Neural cell (in vitro differentiated cells): ENCODE measurements around the gene IL21R.

Experiments
- RAD21 ChIP-seq: fragments of 450-650 bp; conservative IDR thresholded peaks from 2 replicates; pipeline ENCODE4 v1.6.1; 2014; ENCODE audit warnings: antibody characterized with exemption, mild to moderate bottlenecking, moderate library complexity
- SMC3 ChIP-seq: fragments of 450-650 bp; conservative IDR thresholded peaks from 2 replicates; pipeline ENCODE4 v1.6.1; 2014; ENCODE audit warnings: antibody characterized with exemption, mild to moderate bottlenecking, moderate library complexity; ENCODE audit not compliant: poor library complexity
- TAF1 ChIP-seq: IDR thresholded peaks from 2 replicates; pipeline ENCODE4 v1.6.1; 2012; ENCODE audit warnings: low read depth
- TF ChIP-seq, protein P1 (sequence below): IDR thresholded peaks from 2 replicates; pipeline ENCODE4 v1.6.1; 2012; ENCODE audit warnings: borderline replicate concordance
- TF ChIP-seq, protein P2 (sequence below): fragments of 450-650 bp; IDR thresholded peaks from 2 replicates; pipeline ENCODE4 v1.5.1; 2014; ENCODE audit warnings: antibody characterized with exemption, mild to moderate bottlenecking, moderate library complexity; ENCODE audit not compliant: poor library complexity, severe bottlenecking

DNA sequence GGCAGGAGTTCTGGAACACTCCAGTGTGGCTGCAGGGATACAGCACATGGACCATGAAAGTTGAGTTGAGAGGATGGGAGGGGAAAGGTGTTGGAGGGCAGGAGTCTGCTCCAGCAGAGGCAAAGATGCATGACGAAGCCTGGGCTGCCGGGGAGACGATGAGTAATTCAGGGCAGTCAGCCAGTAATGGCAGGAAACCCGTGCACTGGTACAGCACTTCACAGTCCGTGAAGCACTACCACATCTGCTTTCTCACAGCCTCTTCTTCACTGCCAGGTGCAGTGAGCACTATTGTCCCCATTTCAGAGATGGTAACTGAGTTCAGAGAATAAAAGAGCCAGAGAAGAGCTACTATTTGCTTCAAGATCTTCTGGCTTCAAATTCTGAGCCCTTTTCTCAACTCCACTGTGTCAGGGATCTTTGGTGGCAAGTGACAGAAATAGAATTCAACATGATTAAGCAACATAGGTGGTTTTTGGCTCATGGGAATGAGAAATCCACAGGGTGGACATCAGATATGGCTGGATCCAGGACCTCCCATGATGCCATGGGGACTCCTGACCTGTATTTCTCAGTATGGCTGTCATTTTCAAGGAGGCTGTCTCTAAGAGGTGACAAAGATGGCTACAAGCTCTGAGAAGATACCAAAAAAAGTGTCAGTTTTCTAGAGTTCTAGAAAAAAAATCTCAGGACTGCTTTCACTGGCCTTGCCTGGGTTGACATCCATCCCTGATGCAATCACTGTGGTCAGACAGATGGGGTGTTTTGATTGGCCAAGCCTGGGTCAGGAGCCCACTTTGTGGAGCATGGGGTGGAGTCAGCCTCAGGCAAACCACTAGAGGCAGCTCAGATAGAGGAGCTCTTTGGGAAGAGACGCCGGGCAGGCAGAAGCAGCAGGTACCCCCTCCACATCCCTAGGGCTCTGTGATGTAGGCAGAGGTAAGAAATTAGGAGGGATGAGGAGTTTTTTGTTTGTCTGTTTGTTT is 24.7 kb downstream of the IL21R start:
- TF ChIP-seq TAF1, result no peak
- TF ChIP-seq SMC3, result no peak
- TF ChIP-seq, protein P1, sequence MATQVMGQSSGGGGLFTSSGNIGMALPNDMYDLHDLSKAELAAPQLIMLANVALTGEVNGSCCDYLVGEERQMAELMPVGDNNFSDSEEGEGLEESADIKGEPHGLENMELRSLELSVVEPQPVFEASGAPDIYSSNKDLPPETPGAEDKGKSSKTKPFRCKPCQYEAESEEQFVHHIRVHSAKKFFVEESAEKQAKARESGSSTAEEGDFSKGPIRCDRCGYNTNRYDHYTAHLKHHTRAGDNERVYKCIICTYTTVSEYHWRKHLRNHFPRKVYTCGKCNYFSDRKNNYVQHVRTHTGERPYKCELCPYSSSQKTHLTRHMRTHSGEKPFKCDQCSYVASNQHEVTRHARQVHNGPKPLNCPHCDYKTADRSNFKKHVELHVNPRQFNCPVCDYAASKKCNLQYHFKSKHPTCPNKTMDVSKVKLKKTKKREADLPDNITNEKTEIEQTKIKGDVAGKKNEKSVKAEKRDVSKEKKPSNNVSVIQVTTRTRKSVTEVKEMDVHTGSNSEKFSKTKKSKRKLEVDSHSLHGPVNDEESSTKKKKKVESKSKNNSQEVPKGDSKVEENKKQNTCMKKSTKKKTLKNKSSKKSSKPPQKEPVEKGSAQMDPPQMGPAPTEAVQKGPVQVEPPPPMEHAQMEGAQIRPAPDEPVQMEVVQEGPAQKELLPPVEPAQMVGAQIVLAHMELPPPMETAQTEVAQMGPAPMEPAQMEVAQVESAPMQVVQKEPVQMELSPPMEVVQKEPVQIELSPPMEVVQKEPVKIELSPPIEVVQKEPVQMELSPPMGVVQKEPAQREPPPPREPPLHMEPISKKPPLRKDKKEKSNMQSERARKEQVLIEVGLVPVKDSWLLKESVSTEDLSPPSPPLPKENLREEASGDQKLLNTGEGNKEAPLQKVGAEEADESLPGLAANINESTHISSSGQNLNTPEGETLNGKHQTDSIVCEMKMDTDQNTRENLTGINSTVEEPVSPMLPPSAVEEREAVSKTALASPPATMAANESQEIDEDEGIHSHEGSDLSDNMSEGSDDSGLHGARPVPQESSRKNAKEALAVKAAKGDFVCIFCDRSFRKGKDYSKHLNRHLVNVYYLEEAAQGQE, result no peak
- TF ChIP-seq, protein P2, sequence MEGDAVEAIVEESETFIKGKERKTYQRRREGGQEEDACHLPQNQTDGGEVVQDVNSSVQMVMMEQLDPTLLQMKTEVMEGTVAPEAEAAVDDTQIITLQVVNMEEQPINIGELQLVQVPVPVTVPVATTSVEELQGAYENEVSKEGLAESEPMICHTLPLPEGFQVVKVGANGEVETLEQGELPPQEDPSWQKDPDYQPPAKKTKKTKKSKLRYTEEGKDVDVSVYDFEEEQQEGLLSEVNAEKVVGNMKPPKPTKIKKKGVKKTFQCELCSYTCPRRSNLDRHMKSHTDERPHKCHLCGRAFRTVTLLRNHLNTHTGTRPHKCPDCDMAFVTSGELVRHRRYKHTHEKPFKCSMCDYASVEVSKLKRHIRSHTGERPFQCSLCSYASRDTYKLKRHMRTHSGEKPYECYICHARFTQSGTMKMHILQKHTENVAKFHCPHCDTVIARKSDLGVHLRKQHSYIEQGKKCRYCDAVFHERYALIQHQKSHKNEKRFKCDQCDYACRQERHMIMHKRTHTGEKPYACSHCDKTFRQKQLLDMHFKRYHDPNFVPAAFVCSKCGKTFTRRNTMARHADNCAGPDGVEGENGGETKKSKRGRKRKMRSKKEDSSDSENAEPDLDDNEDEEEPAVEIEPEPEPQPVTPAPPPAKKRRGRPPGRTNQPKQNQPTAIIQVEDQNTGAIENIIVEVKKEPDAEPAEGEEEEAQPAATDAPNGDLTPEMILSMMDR, result no peak
- TF ChIP-seq RAD21, result no peak
